Aorta (tissue), 5 donors: ENCODE results near the gene TCP11. TPM values are rescaled to one million over a fixed set of nuclear protein-coding genes. Genes with fewer than 3 reads are reported as not detected.
"Not testable (repeated sequence)": the region's sequence is repeated elsewhere in the genome, so short reads cannot be mapped to it uniquely, and the experiment has no call there.

Source experiments
- ATAC-seq: fragments of 200-7000 bp; cut with Tn5 transposase; one replicate; pipeline ENCODE4 v1.9.1; 2022; ENCODE audit warnings: moderate library complexity; ENCODE audit not compliant: low FRiP score
- DNase-seq, 2 donors: peaks; one replicate each; pipeline ENCODE4 v3.0.0-alpha.2; 2020
- H3K27ac ChIP-seq, 2 donors: one replicate each; pipeline ENCODE4 v1.5.1; 2013; ENCODE audit warnings: low read length in 2 of 2, mild to moderate bottlenecking in 2 of 2, moderate library complexity in 2 of 2, control low read depth in 1 of 2, inconsistent platforms in 1 of 2, low read depth in 1 of 2
- H3K27me3 ChIP-seq, 2 donors: one replicate each; pipeline ENCODE4 v1.6.1; 2013; ENCODE audit warnings: control low read depth in 1 of 2, low read length in 1 of 2, mild to moderate bottlenecking in 1 of 2, moderate library complexity in 1 of 2; ENCODE audit not compliant: insufficient read depth in 2 of 2, control insufficient read depth in 1 of 2
- H3K36me3 ChIP-seq, 2 donors: one replicate each; pipeline ENCODE4 v1.6.1; 2013; ENCODE audit warnings: control low read depth in 1 of 2, low read length in 1 of 2, mild to moderate bottlenecking in 1 of 2; ENCODE audit not compliant: insufficient read depth in 2 of 2, control insufficient read depth in 1 of 2
- H3K4me1 ChIP-seq, 2 donors: one replicate each; pipeline ENCODE4 v1.6.1; 2013; ENCODE audit warnings: low read length in 2 of 2, control low read depth in 1 of 2, mild to moderate bottlenecking in 1 of 2, moderate library complexity in 1 of 2; ENCODE audit not compliant: insufficient read depth in 2 of 2, control insufficient read depth in 1 of 2
- H3K4me3 ChIP-seq, 2 donors: one replicate each; pipeline ENCODE4 v1.5.1; 2013; ENCODE audit warnings: low read length in 2 of 2, control low read depth in 1 of 2, mild to moderate bottlenecking in 1 of 2
- H3K9me3 ChIP-seq: one replicate; pipeline ENCODE4 v1.6.1; 2013; ENCODE audit warnings: mild to moderate bottlenecking, low read length; ENCODE audit not compliant: control insufficient read depth
- WGBS, 2 donors: extraction: QIAGEN DNeasy Blood & Tissue Kit; methylation state at CpG; one replicate each; pipeline ENCODE4 v1.1.7; 2013; 5-methylcytosine and 5-hydroxymethylcytosine counted together
- intact Hi-C, 2 donors: fragments of 100-400 bp; cut with DNase I; formaldehyde crosslinking; loops; one replicate each; pipeline versions ENCODE4 v1.14.2 to v1.15.0; 2022
- polyA plus RNA-seq, 2 donors: library from polyadenylated mRNA; stranded (reverse); fragments of 200-250 nt; gene quantifications; one replicate each; pipeline ENCODE4 v1.2.3, GENCODE V29; 2013
- total RNA-seq, 2 donors: library from RNA; stranded (reverse); fragmentation: NEBNext Ultra II Directional; extraction: Animal tissue kit (Norgen Biotek cat#: 25700); gene quantifications; one replicate each; pipeline ENCODE4 v1.2.1, GENCODE V29; 2021
- donor health status: healthy with polysubstance abuse.
- donor health status: Bipolar disorder and iron deficiency.
- donor health status: DM: no; HTN: no; CAD: no.
- donor health status: DM: no; HTN: no; CAD: no.
- donor health status: DM: yes; HTN: yes; CAD: no.

Gene TCP11
- total and polyA plus RNA-seq, 4 donors, result 0.36 TPM; not detected in 3

- no peak for ATAC-seq
- no peaks in the 10 kb centered on the region for H3K27me3 ChIP-seq
- no peaks in the 10 kb centered on the region for H3K36me3 ChIP-seq
- no peak overlapping the region for H3K4me3 ChIP-seq
- 38 to 48% methylated on average over 3 of the region's 4 CpGs for WGBS, 2 donors
- H3K27ac ChIP-seq, result no peak overlapping the region
- intact Hi-C loops, result loop anchor here in 1 of 2 donors (10.0 kb wide), 1 partner anchor 81 kb away; no protein-coding TSS in a partner anchor
- no peak for DNase-seq
- H3K9me3 ChIP-seq, result no peaks in the 10 kb centered on the region
- H3K4me1 ChIP-seq, result no peaks in the 10 kb centered on the region
Observed at GRCh38 chr6:35136185-35136584, 5.0 kb downstream of the TCP11 start.

- Histone ChIP-seq H3K4me3 (no peak overlapping the region), H3K27me3 (no peaks in the 10 kb centered on the region), H3K9me3 (no peaks in the 10 kb centered on the region), H3K27ac (no peak overlapping the region), H3K36me3 (no peaks in the 10 kb centered on the region), H3K4me1 (no peaks in the 10 kb centered on the region)
- ATAC-seq (no peak), DNase-seq (no peak)
- intact Hi-C loops, result no loop called here
- WGBS, 2 donors, result 52 to 65% methylated on average over 3 of the region's 3 CpGs
Observed at GRCh38 chr6:35128496-35128895, 12.6 kb downstream of the TCP11 start.

DNA sequence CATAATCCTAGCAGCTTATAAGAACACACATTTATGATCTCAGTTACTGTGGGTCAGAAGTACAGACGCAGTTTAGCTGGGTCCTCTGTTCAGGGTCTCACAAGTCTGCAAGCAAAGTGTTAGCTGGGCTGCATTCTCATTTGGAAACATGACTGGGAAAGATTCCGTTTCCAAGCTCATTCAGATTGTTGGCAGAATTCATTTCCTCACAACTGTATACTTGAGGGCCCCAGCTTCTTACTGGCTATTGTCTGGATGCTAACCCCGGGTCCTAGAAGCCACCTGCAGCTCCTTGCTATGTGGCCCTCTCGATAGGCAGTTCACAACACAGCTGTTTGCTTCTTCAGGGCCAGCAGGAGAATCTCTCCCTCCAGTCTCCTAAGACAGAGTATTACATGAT lies 13.1 kb downstream of the TCP11 start:
- no peaks in the 10 kb centered on the region for H3K36me3 ChIP-seq
- H3K4me1 ChIP-seq, result no peaks in the 10 kb centered on the region
- 58 to 65% methylated on average over 4 of the region's 4 CpGs for WGBS, 2 donors
- H3K27ac ChIP-seq, result no peak overlapping the region
- ATAC-seq, result no peak
- no peaks in the 10 kb centered on the region for H3K9me3 ChIP-seq
- H3K4me3 ChIP-seq, result no peak overlapping the region
- DNase-seq, result no peak
- intact Hi-C loops, result no loop called here
- no peaks in the 10 kb centered on the region for H3K27me3 ChIP-seq

DNA sequence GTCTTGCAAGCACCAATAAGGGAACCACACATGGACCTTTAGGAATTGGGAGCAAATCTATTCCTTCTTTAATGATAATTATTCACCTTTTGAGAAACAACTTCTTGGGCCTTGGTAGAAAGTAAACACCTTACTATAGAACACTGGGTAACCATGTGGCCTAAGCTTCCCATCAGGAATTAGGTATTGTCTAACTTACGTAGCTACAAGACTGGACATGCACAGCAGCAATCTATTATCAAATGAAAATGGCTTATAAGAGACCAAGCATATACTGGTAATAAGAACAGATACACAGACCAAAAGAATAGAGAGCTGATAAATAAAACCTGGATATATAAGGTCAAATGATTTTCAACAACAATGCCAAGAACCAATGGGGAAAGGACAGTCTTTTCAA lies 16.8 kb downstream of the TCP11 start:
- Histone ChIP-seq H3K27me3 (no peaks in the 10 kb centered on the region), H3K27ac (no peak overlapping the region), H3K4me1 (no peaks in the 10 kb centered on the region), H3K36me3 (no peaks in the 10 kb centered on the region), H3K9me3 (no peaks in the 10 kb centered on the region), H3K4me3 (no peak overlapping the region)
- no peak for DNase-seq
- 97 to 98% methylated on average over 1 of the region's 1 CpG for WGBS, 2 donors
- intact Hi-C loops, result no loop called here
- no peak for ATAC-seq

DNA sequence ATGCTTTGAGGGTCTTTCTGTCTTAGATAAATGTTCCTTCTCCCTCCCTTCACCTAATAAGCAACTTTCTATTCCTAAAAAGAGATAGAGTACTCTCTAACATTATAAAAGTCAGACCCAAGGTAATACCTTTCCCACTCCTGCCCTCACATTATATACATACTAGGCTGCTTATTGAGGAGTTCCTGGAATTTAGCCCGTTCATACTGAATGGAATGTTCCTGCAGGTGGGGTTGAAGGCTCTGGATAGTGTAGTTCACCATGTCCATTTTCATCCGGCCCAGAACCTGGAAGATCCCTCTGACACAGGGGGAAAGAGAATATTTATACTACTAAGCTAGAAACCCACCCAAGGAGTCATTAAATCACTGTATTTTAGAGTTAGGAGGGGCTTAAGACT lies 20.4 kb downstream of the TCP11 start:
- no peak overlapping the region for H3K4me3 ChIP-seq
- ATAC-seq, result no peak
- no peaks in the 10 kb centered on the region for H3K4me1 ChIP-seq
- H3K27me3 ChIP-seq, result no peaks in the 10 kb centered on the region
- H3K27ac ChIP-seq, result no peak overlapping the region
- no peaks in the 10 kb centered on the region for H3K9me3 ChIP-seq
- no peak for DNase-seq
- H3K36me3 ChIP-seq, result no peaks in the 10 kb centered on the region
- intact Hi-C loops, result no loop called here
- 81 to 85% methylated on average over 2 of the region's 2 CpGs for WGBS, 2 donors

GRCh38 chr6:35108309-35108885 lies 32.7 kb downstream of the TCP11 start:
- H3K4me3 ChIP-seq, result no peak overlapping the region
- H3K9me3 ChIP-seq, result peaks cover 2% of the 10 kb centered on the region
- ATAC-seq (no peak), DNase-seq (no peak)
- H3K27me3 ChIP-seq, result no peaks in the 10 kb centered on the region
- no peak overlapping the region for H3K27ac ChIP-seq
- intact Hi-C loops, result no loop called here
- H3K36me3 ChIP-seq, result no peaks in the 10 kb centered on the region
- 91 to 96% methylated on average over 2 of the region's 2 CpGs for WGBS, 2 donors
- H3K4me1 ChIP-seq, result no peaks in the 10 kb centered on the region

DNA sequence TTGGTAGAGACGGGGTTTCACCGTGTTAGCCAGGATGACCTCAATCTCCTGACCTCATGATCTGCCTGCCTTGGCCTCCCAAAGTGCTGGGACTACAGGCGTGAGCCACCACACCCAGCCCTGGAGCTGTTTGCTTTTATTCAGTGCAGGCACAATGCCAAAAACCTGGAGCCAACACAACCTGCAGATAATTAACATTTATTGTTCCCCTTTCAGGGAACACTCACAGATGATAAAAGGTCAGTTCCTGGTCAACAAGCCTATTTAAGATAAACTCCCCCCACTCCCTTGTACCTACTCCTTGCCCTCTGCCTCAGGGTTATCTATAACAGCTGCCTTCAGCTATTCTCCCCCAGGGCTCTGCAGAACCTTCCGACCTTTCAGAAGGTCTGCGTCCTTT lies 33.4 kb downstream of the TCP11 start:
- H3K27me3 ChIP-seq, DNase-seq, H3K27ac ChIP-seq, ATAC-seq, intact Hi-C loops, H3K9me3 ChIP-seq, H3K36me3 ChIP-seq, H3K4me1 ChIP-seq, H3K4me3 ChIP-seq: not testable (repeated sequence)
- WGBS, 2 donors, result 84 to 87% methylated on average over 5 of the region's 5 CpGs

DNA sequence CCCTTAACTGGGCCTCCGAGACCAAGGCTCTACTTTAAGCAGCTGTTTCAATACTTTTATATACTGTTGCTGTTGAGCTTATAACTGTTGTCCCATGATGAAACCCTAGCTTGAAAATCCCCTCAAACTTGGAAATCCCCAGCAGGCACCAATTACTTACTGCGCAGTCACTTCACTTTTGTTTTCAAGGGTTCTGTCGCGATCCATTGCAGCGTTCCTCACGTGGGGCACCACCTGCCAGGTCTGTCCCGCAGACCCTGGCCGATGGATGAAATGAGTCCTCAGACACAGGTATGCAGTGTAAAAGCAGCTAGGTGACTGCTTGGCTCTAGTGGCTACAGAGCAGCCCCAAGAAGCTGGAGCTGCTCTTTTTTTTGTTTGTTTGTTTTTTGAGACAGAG lies 33.9 kb downstream of the TCP11 start:
- DNase-seq, ATAC-seq, H3K9me3 ChIP-seq, H3K4me1 ChIP-seq, H3K4me3 ChIP-seq, intact Hi-C loops, H3K36me3 ChIP-seq, H3K27ac ChIP-seq, H3K27me3 ChIP-seq: not testable (repeated sequence)
- WGBS, 2 donors, result 80 to 88% methylated on average over 8 of the region's 8 CpGs

- 82 to 85% methylated on average over 6 of the region's 6 CpGs for WGBS, 2 donors
- not testable (repeated sequence) for DNase-seq
Observed at GRCh38 chr6:35106061-35106460, 35.1 kb downstream of the TCP11 start.

More at GRCh38 chr6:35106061-35106460, 35.1 kb downstream of the TCP11 start:
- intact Hi-C loops, H3K4me3 ChIP-seq, ATAC-seq, H3K27ac ChIP-seq, H3K36me3 ChIP-seq, H3K27me3 ChIP-seq, H3K4me1 ChIP-seq, H3K9me3 ChIP-seq: not testable (repeated sequence)
